SK-N-SH (cell line): ENCODE results near the gene CMC1.

Experiments used
- CHD2 ChIP-seq: fragments of 150-350 bp; IDR thresholded peaks from 2 replicates; pipeline ENCODE4 v1.6.1; 2018; ENCODE audit warnings: low read length; ENCODE audit not compliant: partially characterized antibody
- EZH2phosphoT487 ChIP-seq: fragments of 200-600 bp; sonication (generic); IDR thresholded peaks from 2 replicates; pipeline ENCODE4 v1.6.1; 2017; ENCODE audit warnings: low read depth, mixed run types, mild to moderate bottlenecking, antibody characterized with exemption, moderate library complexity, borderline replicate concordance
- POLR2AphosphoS5 ChIP-seq: IDR thresholded peaks from 2 replicates; pipeline ENCODE4 v1.6.1; 2012; ENCODE audit warnings: low read depth, low read length
- RFX5 ChIP-seq: IDR thresholded peaks from 2 replicates; pipeline ENCODE4 v1.6.1; 2012; ENCODE audit warnings: mild to moderate bottlenecking, improper control_type of control experiment, low read length
- SIN3A ChIP-seq: IDR thresholded peaks from 2 replicates; pipeline ENCODE4 v1.6.1; 2012; ENCODE audit warnings: low read depth, mild to moderate bottlenecking, low read length, moderate library complexity, borderline replicate concordance
- SMC3 ChIP-seq: IDR thresholded peaks from 2 replicates; pipeline ENCODE4 v1.6.1; 2012; ENCODE audit warnings: low read depth, low read length, improper control_type of control experiment
- TCF12 ChIP-seq: IDR thresholded peaks from 2 replicates; pipeline ENCODE4 v1.4.0; 2012
- TEAD4 ChIP-seq: IDR thresholded peaks from 2 replicates; pipeline ENCODE4 v1.4.0; 2012; ENCODE audit warnings: mild to moderate bottlenecking, borderline replicate concordance; ENCODE audit not compliant: insufficient read depth
- TF ChIP-seq, protein P1 (sequence below): fragments of 200-600 bp; sonication (generic); IDR thresholded peaks from 2 replicates; pipeline ENCODE4 v1.6.1; 2017; ENCODE audit warnings: antibody characterized with exemption, mild to moderate bottlenecking, moderate library complexity

DNA sequence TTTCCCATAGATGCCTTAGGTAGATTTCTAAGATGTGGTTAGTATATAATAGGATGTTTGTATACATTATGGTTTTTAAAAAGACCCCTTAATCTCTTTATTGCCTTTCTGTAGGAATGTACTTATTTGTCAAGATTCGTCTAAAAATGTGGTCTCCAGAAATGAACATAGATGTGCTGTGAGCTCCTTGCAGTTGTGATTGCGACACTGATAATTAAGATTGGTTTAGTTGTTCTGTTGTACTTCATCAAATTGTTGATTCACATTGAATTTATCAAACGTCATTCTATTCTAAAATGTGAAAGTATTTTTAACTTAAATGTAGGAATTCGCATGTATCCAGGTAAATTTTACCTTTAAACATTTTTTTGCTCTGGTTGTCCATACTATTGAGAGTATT is 51.2 kb downstream of the CMC1 start:
- TF ChIP-seq RFX5 (no peak), EZH2phosphoT487 (no peak), SMC3 (no peak), TEAD4 (no peak), TCF12 (no peak), SIN3A (no peak), CHD2 (no peak), POLR2AphosphoS5 (no peak)
- TF ChIP-seq, protein P1, sequence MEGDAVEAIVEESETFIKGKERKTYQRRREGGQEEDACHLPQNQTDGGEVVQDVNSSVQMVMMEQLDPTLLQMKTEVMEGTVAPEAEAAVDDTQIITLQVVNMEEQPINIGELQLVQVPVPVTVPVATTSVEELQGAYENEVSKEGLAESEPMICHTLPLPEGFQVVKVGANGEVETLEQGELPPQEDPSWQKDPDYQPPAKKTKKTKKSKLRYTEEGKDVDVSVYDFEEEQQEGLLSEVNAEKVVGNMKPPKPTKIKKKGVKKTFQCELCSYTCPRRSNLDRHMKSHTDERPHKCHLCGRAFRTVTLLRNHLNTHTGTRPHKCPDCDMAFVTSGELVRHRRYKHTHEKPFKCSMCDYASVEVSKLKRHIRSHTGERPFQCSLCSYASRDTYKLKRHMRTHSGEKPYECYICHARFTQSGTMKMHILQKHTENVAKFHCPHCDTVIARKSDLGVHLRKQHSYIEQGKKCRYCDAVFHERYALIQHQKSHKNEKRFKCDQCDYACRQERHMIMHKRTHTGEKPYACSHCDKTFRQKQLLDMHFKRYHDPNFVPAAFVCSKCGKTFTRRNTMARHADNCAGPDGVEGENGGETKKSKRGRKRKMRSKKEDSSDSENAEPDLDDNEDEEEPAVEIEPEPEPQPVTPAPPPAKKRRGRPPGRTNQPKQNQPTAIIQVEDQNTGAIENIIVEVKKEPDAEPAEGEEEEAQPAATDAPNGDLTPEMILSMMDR: no peak
